CD4-positive, alpha-beta memory T cell (primary cell): ENCODE results near the gene COPE. TPM values are rescaled to one million over a fixed set of nuclear protein-coding genes. Genes with fewer than 3 reads are reported as not detected.

Source experiments
- CTCF ChIA-PET: fragments of 350-600 bp; sonication (Branson Sonifier 250); formaldehyde crosslinking; loops from one replicate; lab custom pipeline; 2021; ENCODE audit warnings: inconsistent platforms; ENCODE audit not compliant: partially characterized antibody; lab: Charles Lee
- POLR2A ChIA-PET: fragments of 350-600 bp; sonication (Branson Sonifier 250); formaldehyde crosslinking; loops from one replicate; lab custom pipeline; 2021; ENCODE audit not compliant: partially characterized antibody; lab: Charles Lee
- DNase-seq, 5 donors: peaks; one replicate each; pipeline versions ENCODE4 v3.0.0 to v3.0.0-alpha.2; 2020 to 2022; ENCODE audit warnings: mixed read lengths in 1 of 5
- H3K27ac ChIP-seq: one replicate; pipeline ENCODE4 v1.7.0; 2013; ENCODE audit warnings: low read depth, low read length
- H3K27me3 ChIP-seq: 2 replicates; pipeline ENCODE4 v1.7.0; 2013; ENCODE audit warnings: mild to moderate bottlenecking, low read length, moderate library complexity; ENCODE audit not compliant: insufficient read depth
- H3K36me3 ChIP-seq: 2 replicates; pipeline ENCODE4 v1.7.0; 2013; ENCODE audit warnings: mild to moderate bottlenecking, low read length, moderate library complexity; ENCODE audit not compliant: insufficient read depth
- H3K4me1 ChIP-seq: 2 replicates; pipeline ENCODE4 v1.7.0; 2013; ENCODE audit warnings: mild to moderate bottlenecking, low read length, moderate library complexity; ENCODE audit not compliant: insufficient read depth
- H3K4me3 ChIP-seq, 2 donors: one replicate each; pipeline ENCODE4 v1.7.0; 2013; ENCODE audit warnings: low read length in 2 of 2, mild to moderate bottlenecking in 1 of 2
- H3K9me3 ChIP-seq, 2 donors: one replicate each; pipeline ENCODE4 v1.7.0; 2013; ENCODE audit warnings: low read length in 2 of 2, control low read depth in 1 of 2; ENCODE audit not compliant: control insufficient read depth in 1 of 2
- H3K27ac Mint-ChIP-seq, 7 donors: one replicate each; pipeline ENCODE4 v1.8.0; 2020 to 2021; ENCODE audit warnings: mixed read lengths in 7 of 7, mild to moderate bottlenecking in 6 of 7, inconsistent platforms in 3 of 7, moderate library complexity in 3 of 7
- H3K27me3 Mint-ChIP-seq, 2 donors: one replicate each; pipeline ENCODE4 v1.8.0; 2020 to 2021; ENCODE audit warnings: mixed read lengths in 2 of 2
- H3K36me3 Mint-ChIP-seq, 2 donors: one replicate each; pipeline ENCODE4 v1.8.0; 2020 to 2021; ENCODE audit warnings: mixed read lengths in 2 of 2, inconsistent platforms in 1 of 2, mild to moderate bottlenecking in 1 of 2
- H3K4me1 Mint-ChIP-seq, 4 donors: one replicate each; pipeline ENCODE4 v1.8.0; 2020 to 2021; ENCODE audit warnings: mixed read lengths in 4 of 4, mild to moderate bottlenecking in 1 of 4
- H3K4me3 Mint-ChIP-seq, 8 donors: one replicate each; pipeline ENCODE4 v1.8.0; 2020 to 2021; ENCODE audit warnings: mixed read lengths in 8 of 8, mild to moderate bottlenecking in 7 of 8, moderate library complexity in 6 of 8, inconsistent platforms in 3 of 8
- H3K9me3 Mint-ChIP-seq, 8 donors: one replicate each; pipeline ENCODE4 v1.8.0; 2020 to 2021; ENCODE audit warnings: mixed read lengths in 8 of 8, mild to moderate bottlenecking in 5 of 8, inconsistent platforms in 3 of 8, moderate library complexity in 1 of 8
- intact Hi-C: fragments of 100-400 bp; cut with micrococcal nuclease; formaldehyde crosslinking; loops from one replicate; pipeline ENCODE4 v1.15.1; 2023
- polyA plus RNA-seq, 2 donors: library from polyadenylated mRNA; unstranded; fragments of 300-500 nt; fragmentation: Illumina TruSeq; gene quantifications; one replicate each; pipeline ENCODE4 v1.2.3, GENCODE V29; 2021
- total RNA-seq, 2 experiments: library from RNA; stranded (reverse); gene quantifications; one replicate each; pipeline ENCODE4 v1.2.3, GENCODE V29; 2021

The COPE gene
- total and polyA plus RNA-seq, 4 experiments from 2014 or later = 165 to 276 (median 221) TPM

GRCh38 chr19:18865106-18865972, 53.8 kb downstream of the COPE start:
- no peaks in the 10 kb centered on the region for H3K27me3 Mint-ChIP-seq
- no peak overlapping the region for H3K4me3 Mint-ChIP-seq
- peaks cover 59% of the 10 kb centered on the region for H3K36me3 ChIP-seq
- CTCF ChIA-PET = interaction anchor here (0.8 to 3.1 kb wide), 10 partner anchors 10 to 393 kb away, joined by 3 to 14 read pairs (median 4); no protein-coding TSS in a partner anchor
- H3K4me1 ChIP-seq = peaks cover 4% of the 10 kb centered on the region
- H3K9me3 ChIP-seq = no peaks in the 10 kb centered on the region
- H3K9me3 Mint-ChIP-seq = no peaks in the 10 kb centered on the region
- H3K36me3 Mint-ChIP-seq = peaks cover 33 to 58% of the 10 kb centered on the region in 2 donors
- DNase-seq = no peak
- POLR2A ChIA-PET = interaction anchor here (0.5 to 0.7 kb wide), 2 partner anchors 21 to 272 kb away, joined by 3 read pairs; no protein-coding TSS in a partner anchor
- H3K27ac ChIP-seq = no peak overlapping the region
- peaks cover 0 to 9% (median 3%) of the 10 kb centered on the region in 4 donors for H3K4me1 Mint-ChIP-seq
- intact Hi-C loops = loop anchor here (10.0 kb wide), 1 partner anchor 49 kb away; the partner anchor contains the start of genes COPE and DDX49
- H3K4me3 ChIP-seq = no peak overlapping the region
- peak overlapping the region in 3 of 7 donors; percentile 10 to 67 (median 63) for H3K27ac Mint-ChIP-seq
- no peaks in the 10 kb centered on the region for H3K27me3 ChIP-seq

GRCh38 chr19:18863843-18864362, 55.3 kb downstream of the COPE start:
- intact Hi-C loops = loop anchor here (10.0 kb wide), 1 partner anchor 51 kb away; the partner anchor contains the start of genes COPE and DDX49
- no peak overlapping the region for H3K4me3 Mint-ChIP-seq
- no peaks in the 10 kb centered on the region for H3K9me3 Mint-ChIP-seq
- Histone ChIP-seq H3K4me3 (no peak overlapping the region), H3K27ac (no peak overlapping the region), H3K36me3 (peaks cover 73% of the 10 kb centered on the region), H3K9me3 (no peaks in the 10 kb centered on the region), H3K27me3 (no peaks in the 10 kb centered on the region), H3K4me1 (peaks cover 4% of the 10 kb centered on the region)
- H3K4me1 Mint-ChIP-seq = peaks cover 0 to 9% (median 3%) of the 10 kb centered on the region in 4 donors
- ChIA-PET POLR2A (no interaction called here), CTCF (interaction anchor here (0.7 to 1.2 kb wide), 2 partner anchors 13 to 14 kb away, joined by 3 to 4 read pairs; no protein-coding TSS in a partner anchor)
- peak overlapping the region in 2 of 7 donors; percentile 63 to 66 for H3K27ac Mint-ChIP-seq
- H3K36me3 Mint-ChIP-seq = peaks cover 33 to 61% of the 10 kb centered on the region in 2 donors
- H3K27me3 Mint-ChIP-seq = no peaks in the 10 kb centered on the region
- no peak for DNase-seq

- POLR2A ChIA-PET = no interaction called here
- no peak overlapping the region for H3K4me3 ChIP-seq
- H3K9me3 ChIP-seq = no peaks in the 10 kb centered on the region
- no peak overlapping the region for H3K27ac ChIP-seq
- H3K4me1 Mint-ChIP-seq = peaks cover 0 to 9% (median 3%) of the 10 kb centered on the region in 4 donors
- intact Hi-C loops = loop anchor here (10.0 kb wide), 1 partner anchor 52 kb away; the partner anchor contains the start of genes COPE and DDX49
- no peak overlapping the region for H3K4me3 Mint-ChIP-seq
- no peak overlapping the region for H3K27ac Mint-ChIP-seq
- CTCF ChIA-PET = no interaction called here
- H3K9me3 Mint-ChIP-seq = no peaks in the 10 kb centered on the region
- peaks cover 78% of the 10 kb centered on the region for H3K36me3 ChIP-seq
- H3K27me3 ChIP-seq = no peaks in the 10 kb centered on the region
- H3K27me3 Mint-ChIP-seq = no peaks in the 10 kb centered on the region
- peaks cover 36 to 66% of the 10 kb centered on the region in 2 donors for H3K36me3 Mint-ChIP-seq
- no peak for DNase-seq
- H3K4me1 ChIP-seq = peaks cover 4% of the 10 kb centered on the region
These were observed 56.0 kb downstream of the COPE start for GRCh38 chr19:18862976-18863842.

- H3K4me1 Mint-ChIP-seq = peaks cover 0 to 3% (median 2%) of the 10 kb centered on the region in 4 donors
- Histone ChIP-seq H3K4me3 (no peak overlapping the region), H3K9me3 (no peaks in the 10 kb centered on the region), H3K27me3 (no peaks in the 10 kb centered on the region), H3K4me1 (peaks cover 4% of the 10 kb centered on the region), H3K27ac (no peak overlapping the region), H3K36me3 (peaks cover 83% of the 10 kb centered on the region)
- H3K27me3 Mint-ChIP-seq = no peaks in the 10 kb centered on the region
- ChIA-PET CTCF (no interaction called here), POLR2A (no interaction called here)
- DNase-seq = no peak
- peak overlapping the region in 2 of 7 donors; percentile 40 to 46 for H3K27ac Mint-ChIP-seq
- H3K4me3 Mint-ChIP-seq = no peak overlapping the region
- peaks cover 30 to 69% of the 10 kb centered on the region in 2 donors for H3K36me3 Mint-ChIP-seq
- no peaks in the 10 kb centered on the region for H3K9me3 Mint-ChIP-seq
- intact Hi-C loops = loop anchor here (10.0 kb wide), 1 partner anchor 53 kb away; the partner anchor contains the start of genes COPE and DDX49
These were observed 57.3 kb downstream of the COPE start for GRCh38 chr19:18861917-18862316.

- Mint-ChIP-seq H3K27me3 (no peaks in the 10 kb centered on the region), H3K36me3 (peaks cover 30 to 71% of the 10 kb centered on the region in 2 donors), H3K9me3 (peaks cover 0 to 2% (median 0%) of the 10 kb centered on the region in 8 donors), H3K4me1 (peaks cover 0 to 2% (median 0%) of the 10 kb centered on the region in 4 donors), H3K27ac (peak overlapping the region in 2 of 7 donors; percentile 35 to 47), H3K4me3 (no peak overlapping the region)
- Histone ChIP-seq H3K27ac (no peak overlapping the region), H3K4me1 (no peaks in the 10 kb centered on the region), H3K9me3 (no peaks in the 10 kb centered on the region), H3K27me3 (no peaks in the 10 kb centered on the region), H3K4me3 (no peak overlapping the region), H3K36me3 (peaks cover 87% of the 10 kb centered on the region)
- ChIA-PET POLR2A (no interaction called here), CTCF (no interaction called here)
- DNase-seq = no peak
- intact Hi-C loops = loop anchor here (10.0 kb wide), 1 partner anchor 54 kb away; the partner anchor contains the start of genes COPE and DDX49
These were observed 58.0 kb downstream of the COPE start for GRCh38 chr19:18861235-18861634.

- no peak overlapping the region for H3K27ac ChIP-seq
- H3K4me3 ChIP-seq = no peak overlapping the region
- Mint-ChIP-seq H3K4me3 (no peak overlapping the region), H3K27me3 (no peaks in the 10 kb centered on the region), H3K27ac (peak overlapping the region in 2 of 7 donors; percentile 7 to 29), H3K36me3 (peaks cover 31 to 69% of the 10 kb centered on the region in 2 donors), H3K4me1 (no peaks in the 10 kb centered on the region), H3K9me3 (peaks cover 0 to 2% (median 0%) of the 10 kb centered on the region in 8 donors)
- H3K27me3 ChIP-seq = no peaks in the 10 kb centered on the region
- no peak for DNase-seq
- no peaks in the 10 kb centered on the region for H3K9me3 ChIP-seq
- POLR2A ChIA-PET = no interaction called here
- CTCF ChIA-PET = no interaction called here
- H3K4me1 ChIP-seq = no peaks in the 10 kb centered on the region
- intact Hi-C loops = loop anchor here (10.0 kb wide), 1 partner anchor 54 kb away; the partner anchor contains the start of genes COPE and DDX49
- H3K36me3 ChIP-seq = peaks cover 89% of the 10 kb centered on the region
These were observed 58.5 kb downstream of the COPE start for GRCh38 chr19:18860725-18861124.
